ENCODE results near the gene TMEM244. TPM values are rescaled to one million over a fixed set of nuclear protein-coding genes. Genes with fewer than 3 reads are reported as not detected.

The TMEM244 gene
- total and polyA plus RNA-seq, 11 donors, result not detected

- DNase-seq, result no peak
- Histone ChIP-seq H3K4me1 (no peaks in the 10 kb centered on the region), H3K36me3 (no peaks in the 10 kb centered on the region), H3K9me3 (peaks cover 0 to 4% (median 0%) of the 10 kb centered on the region in 12 donors), H3K27me3 (no peaks in the 10 kb centered on the region), H3K4me3 (no peak overlapping the region), H3K27ac (no peak overlapping the region)
- intact Hi-C loops (cut with DNase I), result no loop called here
- TF ChIP-seq, protein P1, sequence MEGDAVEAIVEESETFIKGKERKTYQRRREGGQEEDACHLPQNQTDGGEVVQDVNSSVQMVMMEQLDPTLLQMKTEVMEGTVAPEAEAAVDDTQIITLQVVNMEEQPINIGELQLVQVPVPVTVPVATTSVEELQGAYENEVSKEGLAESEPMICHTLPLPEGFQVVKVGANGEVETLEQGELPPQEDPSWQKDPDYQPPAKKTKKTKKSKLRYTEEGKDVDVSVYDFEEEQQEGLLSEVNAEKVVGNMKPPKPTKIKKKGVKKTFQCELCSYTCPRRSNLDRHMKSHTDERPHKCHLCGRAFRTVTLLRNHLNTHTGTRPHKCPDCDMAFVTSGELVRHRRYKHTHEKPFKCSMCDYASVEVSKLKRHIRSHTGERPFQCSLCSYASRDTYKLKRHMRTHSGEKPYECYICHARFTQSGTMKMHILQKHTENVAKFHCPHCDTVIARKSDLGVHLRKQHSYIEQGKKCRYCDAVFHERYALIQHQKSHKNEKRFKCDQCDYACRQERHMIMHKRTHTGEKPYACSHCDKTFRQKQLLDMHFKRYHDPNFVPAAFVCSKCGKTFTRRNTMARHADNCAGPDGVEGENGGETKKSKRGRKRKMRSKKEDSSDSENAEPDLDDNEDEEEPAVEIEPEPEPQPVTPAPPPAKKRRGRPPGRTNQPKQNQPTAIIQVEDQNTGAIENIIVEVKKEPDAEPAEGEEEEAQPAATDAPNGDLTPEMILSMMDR (IDR thresholded peaks at IDR 0.05), result no peak
- TF ChIP-seq POLR2A (IDR thresholded peaks at IDR 0.05), result no peak
- no peak for ATAC-seq
These were observed 6.3 kb upstream of the TMEM244 start for GRCh38 chr6:129867403-129867802.

GRCh38 chr6:129866688-129867087 lies 5.6 kb upstream of the TMEM244 start:
- DNase-seq (no peak), ATAC-seq (no peak)
- intact Hi-C loops (cut with DNase I), result no loop called here
- Histone ChIP-seq H3K9me3 (peaks cover 0 to 4% (median 0%) of the 10 kb centered on the region in 12 donors), H3K4me1 (no peaks in the 10 kb centered on the region), H3K4me3 (no peak overlapping the region), H3K27me3 (no peaks in the 10 kb centered on the region), H3K36me3 (no peaks in the 10 kb centered on the region), H3K27ac (no peak overlapping the region)
- 69 to 84% (median 74%) methylated on average over 2 of the region's 2 CpGs for WGBS, 4 donors
- TF ChIP-seq, protein P1 (IDR thresholded peaks at IDR 0.05), result no peak
- TF ChIP-seq POLR2A (IDR thresholded peaks at IDR 0.05), result no peak

DNA sequence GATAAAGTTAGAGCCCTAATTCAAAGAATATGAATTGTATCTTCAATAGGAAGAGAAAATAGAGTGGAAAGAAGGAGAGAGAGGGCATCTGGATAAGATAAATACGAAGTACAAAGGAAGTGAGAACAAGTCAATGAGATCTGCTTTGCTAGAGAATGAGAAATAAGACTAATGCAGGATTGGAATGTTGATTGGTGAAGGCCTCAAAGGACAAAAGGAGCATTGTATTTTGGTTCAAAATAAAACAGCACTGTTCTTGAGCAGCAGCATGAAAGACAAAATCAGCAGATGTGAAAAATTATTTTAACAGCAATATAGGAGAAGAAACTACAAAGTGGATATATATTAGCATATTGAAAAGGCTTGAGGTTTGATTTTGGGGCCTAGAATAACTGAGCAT lies 5.1 kb upstream of the TMEM244 start:
- Histone ChIP-seq H3K27me3 (no peaks in the 10 kb centered on the region), H3K27ac (no peak overlapping the region), H3K4me1 (no peaks in the 10 kb centered on the region), H3K4me3 (no peak overlapping the region), H3K9me3 (peaks cover 0 to 4% (median 0%) of the 10 kb centered on the region in 12 donors), H3K36me3 (no peaks in the 10 kb centered on the region)
- TF ChIP-seq, protein P1 (IDR thresholded peaks at IDR 0.05), result no peak
- no peak for TF ChIP-seq POLR2A (IDR thresholded peaks at IDR 0.05)
- ATAC-seq (no peak), DNase-seq (no peak)
- intact Hi-C loops (cut with DNase I), result no loop called here
- WGBS, 4 donors, result 37 to 51% (median 45%) methylated on average over 1 of the region's 1 CpG

DNA sequence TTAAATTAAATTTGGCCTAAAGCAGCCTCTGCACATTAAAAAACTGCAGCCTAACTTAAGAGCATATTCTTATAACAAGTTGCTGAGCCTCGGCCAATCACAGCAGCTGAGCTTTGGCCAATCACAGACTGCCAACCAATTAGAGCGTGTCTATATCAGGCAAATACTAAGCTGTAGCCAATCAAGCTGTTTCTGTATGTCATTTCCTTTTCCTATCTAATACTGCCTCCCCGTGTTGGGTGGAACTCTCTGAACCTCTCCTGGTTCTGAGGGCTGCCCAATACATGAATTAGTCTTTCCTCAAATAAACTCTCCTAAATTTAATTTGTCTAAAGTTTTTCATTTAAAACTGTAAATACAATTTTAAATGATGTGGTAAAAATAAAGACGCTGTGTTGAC lies 3.9 kb upstream of the TMEM244 start:
- H3K36me3 ChIP-seq, result no peaks in the 10 kb centered on the region
- TF ChIP-seq, protein P1 (IDR thresholded peaks at IDR 0.05), result no peak
- TF ChIP-seq POLR2A (IDR thresholded peaks at IDR 0.05), result no peak
- no peak for ATAC-seq
- H3K4me3 ChIP-seq, result no peak overlapping the region
- intact Hi-C loops (cut with DNase I), result no loop called here
- no peak overlapping the region for H3K27ac ChIP-seq
- DNase-seq, result no peak
- WGBS, 4 donors, result 73 to 91% (median 88%) methylated on average over 4 of the region's 4 CpGs
- H3K27me3 ChIP-seq, result no peaks in the 10 kb centered on the region
- H3K9me3 ChIP-seq, result peaks cover 0 to 4% (median 0%) of the 10 kb centered on the region in 12 donors
- H3K4me1 ChIP-seq, result no peaks in the 10 kb centered on the region

Measured in heart left ventricle (tissue), 16 donors.